Measurements from ENCODE around the gene SLC5A2.

- TF ChIP-seq POLR2A (IDR thresholded peaks at IDR 0.05; ENCODE audit: low read depth, low read length) (no peak), TAF1 (IDR thresholded peaks at IDR 0.05; ENCODE audit: low read depth, low read length) (no peak), POLR2AphosphoS5 (IDR thresholded peaks at IDR 0.05; ENCODE audit: low read depth, low read length) (no peak), PAX5 (IDR thresholded peaks at IDR 0.05; ENCODE audit: insufficient read depth, low read length, severe bottlenecking) (no peak), POU2F2 (IDR thresholded peaks at IDR 0.05; ENCODE audit: low read depth, low read length) (no peak)
These were observed 3.1 kb downstream of the SLC5A2 start for GRCh38 chr16:31486045-31486444.
